GM19023 (cell line): ENCODE results near the gene MOV10.
"Not testable (repeated sequence)": the region's sequence is repeated elsewhere in the genome, so short reads cannot be mapped to it uniquely, and the experiment has no call there.

Experiments
- ATAC-seq: cut with Tn5 transposase; IDR thresholded peaks from one replicate; pipeline ENCODE4 v1.9.1; 2021; ENCODE audit warnings: mild to moderate bottlenecking, moderate library complexity; ENCODE audit not compliant: unreplicated experiment

The MOV10 gene, protein sequence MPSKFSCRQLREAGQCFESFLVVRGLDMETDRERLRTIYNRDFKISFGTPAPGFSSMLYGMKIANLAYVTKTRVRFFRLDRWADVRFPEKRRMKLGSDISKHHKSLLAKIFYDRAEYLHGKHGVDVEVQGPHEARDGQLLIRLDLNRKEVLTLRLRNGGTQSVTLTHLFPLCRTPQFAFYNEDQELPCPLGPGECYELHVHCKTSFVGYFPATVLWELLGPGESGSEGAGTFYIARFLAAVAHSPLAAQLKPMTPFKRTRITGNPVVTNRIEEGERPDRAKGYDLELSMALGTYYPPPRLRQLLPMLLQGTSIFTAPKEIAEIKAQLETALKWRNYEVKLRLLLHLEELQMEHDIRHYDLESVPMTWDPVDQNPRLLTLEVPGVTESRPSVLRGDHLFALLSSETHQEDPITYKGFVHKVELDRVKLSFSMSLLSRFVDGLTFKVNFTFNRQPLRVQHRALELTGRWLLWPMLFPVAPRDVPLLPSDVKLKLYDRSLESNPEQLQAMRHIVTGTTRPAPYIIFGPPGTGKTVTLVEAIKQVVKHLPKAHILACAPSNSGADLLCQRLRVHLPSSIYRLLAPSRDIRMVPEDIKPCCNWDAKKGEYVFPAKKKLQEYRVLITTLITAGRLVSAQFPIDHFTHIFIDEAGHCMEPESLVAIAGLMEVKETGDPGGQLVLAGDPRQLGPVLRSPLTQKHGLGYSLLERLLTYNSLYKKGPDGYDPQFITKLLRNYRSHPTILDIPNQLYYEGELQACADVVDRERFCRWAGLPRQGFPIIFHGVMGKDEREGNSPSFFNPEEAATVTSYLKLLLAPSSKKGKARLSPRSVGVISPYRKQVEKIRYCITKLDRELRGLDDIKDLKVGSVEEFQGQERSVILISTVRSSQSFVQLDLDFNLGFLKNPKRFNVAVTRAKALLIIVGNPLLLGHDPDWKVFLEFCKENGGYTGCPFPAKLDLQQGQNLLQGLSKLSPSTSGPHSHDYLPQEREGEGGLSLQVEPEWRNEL

GRCh38 chr1:112674440-112674985 lies at the start of gene MOV10:
TSS of gene MOV10 (plus strand) at chr1:112674659. CDS start at chr1:112674913, 254 bp downstream.
- ATAC-seq, result peak; percentile 76

GRCh38 chr1:112625696-112626095 lies 48.8 kb upstream of the MOV10 start:
- ATAC-seq, result no peak

DNA sequence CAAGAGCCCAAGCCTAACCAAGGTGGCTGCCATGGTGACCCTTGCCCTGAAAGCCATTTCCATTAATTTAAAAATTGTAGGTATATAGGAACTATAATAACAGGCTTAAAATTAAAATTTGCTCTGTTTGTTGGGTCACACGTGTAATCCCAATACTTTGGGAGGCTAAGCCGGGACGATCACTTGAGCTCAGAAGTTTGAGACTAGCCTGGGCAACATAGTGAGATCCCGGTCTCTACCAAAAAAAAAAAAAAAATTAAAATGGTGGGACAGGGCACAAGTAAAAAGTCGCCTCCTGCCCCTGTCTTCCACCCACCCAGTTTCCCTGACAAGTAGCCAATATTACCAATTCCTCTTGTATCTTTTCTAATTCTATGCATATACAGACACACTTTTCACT lies 48.3 kb upstream of the MOV10 start:
- ATAC-seq, result no peak

- ATAC-seq, result no peak
Measured at GRCh38 chr1:112626887-112627286, 47.6 kb upstream of the MOV10 start.

- ATAC-seq, result no peak
Measured at GRCh38 chr1:112628516-112628915, 45.9 kb upstream of the MOV10 start.

DNA sequence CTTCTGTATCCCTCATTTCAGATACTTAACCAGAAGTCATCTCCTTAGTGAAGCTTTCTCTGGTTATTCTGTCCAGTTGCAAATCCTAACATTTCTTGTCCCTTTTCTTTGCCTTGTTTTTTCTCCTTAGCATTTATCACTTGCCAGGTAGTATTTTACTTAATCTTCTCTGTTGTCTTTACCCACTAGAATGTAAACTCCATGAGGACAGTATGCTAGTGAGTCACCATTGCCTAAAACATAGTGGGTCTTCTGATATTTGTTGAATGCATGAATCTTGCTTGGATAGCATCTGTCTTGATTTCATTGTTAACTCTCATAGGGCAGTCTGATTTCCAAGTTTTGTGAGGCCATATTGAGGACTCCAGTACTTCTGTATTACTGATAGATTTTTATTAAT lies 45.2 kb upstream of the MOV10 start:
- ATAC-seq, result no peak

DNA sequence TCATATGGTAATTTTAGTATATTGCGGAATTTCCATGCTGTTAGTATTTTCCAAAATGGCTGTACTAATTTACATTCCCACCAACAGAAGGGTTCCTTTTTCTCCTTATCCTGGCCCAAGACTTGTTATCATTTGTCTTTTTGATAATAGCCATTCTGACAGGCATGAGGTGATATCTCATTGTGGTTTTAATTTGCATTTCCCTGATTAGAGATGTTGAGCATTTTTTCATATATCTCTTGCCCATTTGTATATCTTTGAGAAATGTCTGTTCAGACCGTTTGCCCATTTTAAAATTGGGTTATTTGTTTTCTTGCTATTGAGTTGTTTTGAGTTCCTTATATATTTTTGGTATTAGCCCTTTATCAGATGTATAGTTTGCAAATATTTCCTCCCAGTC lies 40.8 kb upstream of the MOV10 start:
- no peak for ATAC-seq

GRCh38 chr1:112634367-112634766 lies 40.1 kb upstream of the MOV10 start:
- no peak for ATAC-seq

GRCh38 chr1:112636056-112636455 lies 38.4 kb upstream of the MOV10 start:
- no peak for ATAC-seq

GRCh38 chr1:112636597-112637253 lies 37.7 kb upstream of the MOV10 start:
- ATAC-seq, result no peak

GRCh38 chr1:112637254-112638109 lies 37.0 kb upstream of the MOV10 start:
- ATAC-seq, result no peak

GRCh38 chr1:112638110-112638428 lies 36.4 kb upstream of the MOV10 start:
- no peak for ATAC-seq

GRCh38 chr1:112640437-112640836 lies 34.0 kb upstream of the MOV10 start:
- not testable (repeated sequence) for ATAC-seq

- no peak for ATAC-seq
Measured at GRCh38 chr1:112643080-112643479, 31.4 kb upstream of the MOV10 start.

- no peak for ATAC-seq
Measured at GRCh38 chr1:112646225-112646624, 28.2 kb upstream of the MOV10 start.

DNA sequence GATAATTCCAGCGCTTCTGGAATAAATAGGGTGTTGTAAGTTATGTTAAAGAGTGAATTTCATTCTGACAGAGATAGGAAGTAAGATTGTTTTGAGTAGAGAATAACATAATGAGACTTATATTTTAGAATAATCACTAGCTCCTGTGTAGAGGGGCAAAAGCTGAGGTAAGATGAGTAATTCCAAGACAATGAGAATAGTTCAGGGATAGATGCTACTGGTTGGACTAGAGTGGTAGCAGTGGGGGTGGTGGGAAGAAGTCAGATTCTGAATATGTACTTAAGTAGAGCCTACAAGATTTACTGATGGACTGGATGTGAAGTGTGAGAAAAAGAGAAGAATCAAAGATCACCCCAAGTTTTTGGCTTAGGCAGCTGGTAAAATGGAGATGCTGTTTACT lies 23.3 kb upstream of the MOV10 start:
- no peak for ATAC-seq

DNA sequence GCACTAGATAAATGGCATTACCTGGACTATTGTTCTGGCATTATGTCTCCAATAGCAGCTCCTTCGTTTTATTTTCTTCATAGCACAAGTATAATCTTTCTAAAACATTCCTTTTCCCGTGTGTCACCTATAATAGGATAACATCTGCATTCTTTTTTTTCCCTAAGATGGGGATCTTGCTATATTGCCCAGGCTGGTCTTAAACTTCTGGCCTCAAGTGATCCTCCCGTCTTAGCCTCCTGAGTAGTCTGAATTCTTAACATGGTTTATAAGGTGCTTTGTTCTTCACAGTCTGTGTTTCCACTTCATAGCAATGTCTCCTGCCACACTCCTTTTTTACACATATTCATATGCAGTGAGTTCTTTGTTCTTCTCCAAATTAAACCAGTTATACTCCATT lies 8.6 kb upstream of the MOV10 start:
- ATAC-seq, result no peak

GRCh38 chr1:112666946-112667345 lies 7.5 kb upstream of the MOV10 start:
- ATAC-seq, result no peak

DNA sequence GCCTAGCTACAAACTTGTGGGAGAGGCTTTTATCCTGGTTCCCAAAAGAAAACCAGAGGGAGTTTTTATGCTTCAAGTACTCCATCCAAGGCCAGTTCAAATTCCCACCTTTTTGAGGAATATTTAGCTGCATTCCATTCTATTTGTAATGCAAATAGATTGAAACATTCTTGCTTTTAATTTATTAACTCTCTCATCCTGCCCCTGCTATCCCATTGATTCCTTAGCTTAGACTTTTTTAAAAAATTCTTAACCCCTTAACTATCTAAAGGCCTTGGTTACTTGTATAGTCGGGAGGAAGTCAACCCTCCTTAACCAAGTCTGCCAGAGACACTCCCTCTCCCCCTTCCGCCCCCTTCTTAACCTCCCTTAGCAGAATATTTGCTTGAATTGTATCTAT lies 2.5 kb upstream of the MOV10 start:
- ATAC-seq, result no peak

DNA sequence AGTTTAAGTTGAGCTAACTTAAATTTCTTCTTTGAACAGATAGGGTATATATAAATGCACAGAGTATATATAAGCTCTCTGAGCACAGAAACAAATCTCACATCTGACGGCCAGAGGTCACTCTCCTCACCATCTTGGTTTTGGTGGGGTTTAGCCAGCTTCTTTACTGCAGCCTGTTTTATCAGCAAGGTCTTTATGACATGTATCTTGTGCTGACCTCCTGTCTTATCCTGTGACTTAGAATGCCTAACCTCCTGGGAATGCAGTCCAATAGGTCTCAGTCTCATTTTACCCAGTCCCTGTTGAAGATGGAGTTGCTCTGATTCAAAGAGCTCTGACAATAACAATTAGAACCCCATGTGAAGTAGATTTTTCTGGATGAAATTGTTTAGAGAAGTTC lies 1.6 kb upstream of the MOV10 start:
- no peak for ATAC-seq
